ENCODE results near the gene HELZ2. TPM values are rescaled to one million over a fixed set of nuclear protein-coding genes. Genes with fewer than 3 reads are reported as not detected.

Gene HELZ2
- total RNA-seq, 1 donor from 2014 or later, result 28.9 TPM

DNA sequence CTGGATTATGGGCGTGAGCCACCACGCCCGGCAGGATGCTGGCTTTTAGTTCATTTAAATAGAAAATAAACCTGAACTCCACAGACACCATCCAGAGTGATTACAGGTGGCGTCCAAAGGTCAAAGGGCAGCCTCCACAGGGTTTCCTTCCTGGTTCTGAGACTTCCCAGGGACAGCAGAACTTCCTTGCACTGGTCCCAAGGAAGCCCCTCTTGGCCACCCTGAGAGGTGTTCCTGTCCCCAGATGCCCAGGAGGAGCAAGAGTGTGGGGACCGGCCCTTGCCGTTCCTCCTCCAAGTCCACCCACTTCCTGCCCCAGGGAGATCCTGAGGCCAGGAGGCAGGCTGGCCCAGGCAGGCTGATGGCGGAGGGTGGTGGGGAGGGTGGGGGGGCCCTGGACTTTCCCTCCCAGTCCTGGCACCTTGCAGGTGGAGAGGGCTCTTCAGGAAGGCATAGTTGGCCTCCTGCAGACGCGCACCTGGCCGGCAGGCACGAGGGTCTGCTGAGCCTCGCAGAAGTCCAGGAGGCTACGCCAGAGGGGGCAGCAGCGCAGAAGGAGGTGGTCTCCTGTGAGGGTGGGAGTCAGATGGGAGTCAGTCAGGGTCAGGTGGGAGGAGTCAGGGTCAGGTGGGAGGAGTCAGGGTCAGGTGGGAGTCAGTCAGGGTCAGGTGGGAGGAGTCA lies 15.1 kb downstream of the HELZ2 start:
- no peak overlapping the region for H3K27ac Mint-ChIP-seq
- TF ChIP-seq, protein P1, sequence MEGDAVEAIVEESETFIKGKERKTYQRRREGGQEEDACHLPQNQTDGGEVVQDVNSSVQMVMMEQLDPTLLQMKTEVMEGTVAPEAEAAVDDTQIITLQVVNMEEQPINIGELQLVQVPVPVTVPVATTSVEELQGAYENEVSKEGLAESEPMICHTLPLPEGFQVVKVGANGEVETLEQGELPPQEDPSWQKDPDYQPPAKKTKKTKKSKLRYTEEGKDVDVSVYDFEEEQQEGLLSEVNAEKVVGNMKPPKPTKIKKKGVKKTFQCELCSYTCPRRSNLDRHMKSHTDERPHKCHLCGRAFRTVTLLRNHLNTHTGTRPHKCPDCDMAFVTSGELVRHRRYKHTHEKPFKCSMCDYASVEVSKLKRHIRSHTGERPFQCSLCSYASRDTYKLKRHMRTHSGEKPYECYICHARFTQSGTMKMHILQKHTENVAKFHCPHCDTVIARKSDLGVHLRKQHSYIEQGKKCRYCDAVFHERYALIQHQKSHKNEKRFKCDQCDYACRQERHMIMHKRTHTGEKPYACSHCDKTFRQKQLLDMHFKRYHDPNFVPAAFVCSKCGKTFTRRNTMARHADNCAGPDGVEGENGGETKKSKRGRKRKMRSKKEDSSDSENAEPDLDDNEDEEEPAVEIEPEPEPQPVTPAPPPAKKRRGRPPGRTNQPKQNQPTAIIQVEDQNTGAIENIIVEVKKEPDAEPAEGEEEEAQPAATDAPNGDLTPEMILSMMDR (IDR thresholded peaks at IDR 0.05), result no peak
- ChIA-PET CTCF (no interaction called here), POLR2A (interaction anchor here (1.1 kb wide), 1 partner anchor 9 kb away, joined by 3 read pairs; no protein-coding TSS in a partner anchor)
- no peaks in the 10 kb centered on the region for H3K9me3 Mint-ChIP-seq
- H3K36me3 Mint-ChIP-seq (ENCODE audit: low read depth), result peaks cover 20% of the 10 kb centered on the region
- intact Hi-C loops (cut with micrococcal nuclease), result no loop called here
- H3K4me1 Mint-ChIP-seq, result peaks cover 17% of the 10 kb centered on the region
- DNase-seq (no peak), ATAC-seq (ENCODE audit: low read depth) (no peak)
- H3K27me3 Mint-ChIP-seq, result no peaks in the 10 kb centered on the region
- H3K4me3 Mint-ChIP-seq, result no peak overlapping the region

DNA sequence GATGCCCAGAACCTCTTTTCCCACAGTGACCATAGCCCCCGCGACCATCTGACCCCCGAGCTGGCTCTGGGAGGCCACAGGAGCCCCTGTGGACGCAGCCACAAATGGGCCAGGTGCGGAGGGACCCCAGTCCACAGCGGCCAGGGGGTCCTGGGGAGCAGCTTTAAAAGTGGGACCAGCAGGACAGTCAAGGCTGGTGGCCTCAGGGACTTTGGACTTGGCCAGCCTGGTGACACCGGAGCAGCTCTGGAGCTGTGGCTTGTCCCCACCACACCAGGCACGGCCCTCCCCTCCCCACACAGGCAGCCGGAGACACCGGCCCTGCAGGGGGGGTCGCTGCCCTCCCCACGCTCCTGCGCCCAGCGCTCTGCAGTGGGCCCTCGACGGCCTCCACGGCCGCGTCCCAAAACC lies 16.6 kb downstream of the HELZ2 start:
- H3K36me3 Mint-ChIP-seq (ENCODE audit: low read depth), result peaks cover 20% of the 10 kb centered on the region
- no peak for DNase-seq
- intact Hi-C loops (cut with micrococcal nuclease), result no loop called here
- POLR2A ChIA-PET, result no interaction called here
- H3K4me1 Mint-ChIP-seq, result peaks cover 26% of the 10 kb centered on the region
- ATAC-seq (ENCODE audit: low read depth), result no peak
- no peaks in the 10 kb centered on the region for H3K27me3 Mint-ChIP-seq
- CTCF ChIA-PET, result no interaction called here
- TF ChIP-seq, protein P1 (IDR thresholded peaks at IDR 0.05), result no peak
- no peak overlapping the region for H3K27ac Mint-ChIP-seq
- no peak overlapping the region for H3K4me3 Mint-ChIP-seq
- no peaks in the 10 kb centered on the region for H3K9me3 Mint-ChIP-seq

DNA sequence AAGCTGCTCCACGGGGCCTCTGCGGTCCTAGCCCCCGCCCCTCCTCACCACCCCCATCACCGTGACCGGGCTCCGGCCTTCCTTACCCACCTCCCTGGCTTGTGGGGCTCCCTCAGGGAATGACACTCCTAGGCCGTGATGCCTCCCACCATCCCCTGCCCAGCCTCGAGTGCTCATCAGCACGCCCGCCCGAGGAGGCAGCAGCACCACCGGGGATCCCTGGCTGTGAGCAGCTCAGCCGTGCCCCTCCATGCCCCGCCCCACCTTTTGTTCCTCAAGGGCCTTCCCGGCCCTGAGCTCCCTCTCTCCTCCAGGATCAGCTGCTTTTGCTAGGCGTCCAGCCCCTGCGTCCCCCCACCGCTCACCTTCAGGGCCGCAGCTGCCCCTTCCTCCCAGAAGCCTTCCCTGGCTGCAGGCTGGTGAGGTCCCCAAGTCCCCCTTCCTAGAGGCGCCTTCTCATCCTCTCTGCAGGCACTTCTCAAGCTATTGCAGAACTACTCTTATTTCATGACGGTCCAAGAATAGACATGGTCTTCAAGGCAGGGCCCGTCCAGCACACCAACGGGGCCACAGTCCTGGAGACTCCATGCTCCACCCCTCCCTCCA lies 17.1 kb downstream of the HELZ2 start:
- ChIA-PET CTCF (no interaction called here), POLR2A (no interaction called here)
- H3K36me3 Mint-ChIP-seq (ENCODE audit: low read depth), result peaks cover 20% of the 10 kb centered on the region
- intact Hi-C loops (cut with micrococcal nuclease), result no loop called here
- no peak for ATAC-seq (ENCODE audit: low read depth)
- H3K27me3 Mint-ChIP-seq, result no peaks in the 10 kb centered on the region
- H3K4me3 Mint-ChIP-seq, result peak overlapping the region; percentile 8
- TF ChIP-seq, protein P1 (IDR thresholded peaks at IDR 0.05), result no peak
- H3K4me1 Mint-ChIP-seq, result peaks cover 30% of the 10 kb centered on the region
- H3K9me3 Mint-ChIP-seq, result no peaks in the 10 kb centered on the region
- no peak for DNase-seq
- no peak overlapping the region for H3K27ac Mint-ChIP-seq

GRCh38 chr20:63555661-63556381 lies 18.2 kb downstream of the HELZ2 start:
- ATAC-seq (ENCODE audit: low read depth), result no peak
- Mint-ChIP-seq H3K27me3 (no peaks in the 10 kb centered on the region), H3K27ac (no peak overlapping the region), H3K36me3 (ENCODE audit: low read depth) (peaks cover 15% of the 10 kb centered on the region), H3K4me3 (no peak overlapping the region), H3K4me1 (peaks cover 38% of the 10 kb centered on the region), H3K9me3 (no peaks in the 10 kb centered on the region)
- no peak for DNase-seq
- TF ChIP-seq, protein P1 (IDR thresholded peaks at IDR 0.05), result no peak
- intact Hi-C loops (cut with micrococcal nuclease), result no loop called here
- ChIA-PET POLR2A (interaction anchor here (0.9 to 1.4 kb wide), 2 partner anchors 9 to 11 kb away, joined by 5 read pairs; no protein-coding TSS in a partner anchor), CTCF (no interaction called here)
